OCI-LY7 (cell line): ENCODE measurements around the gene PCK1. TPM values are rescaled to one million over a fixed set of nuclear protein-coding genes. Genes with fewer than 3 reads are reported as not detected.
A peak's percentile ranks its signal among the peaks of the same experiment; 100 is the strongest.
"Not testable (repeated sequence)": the region's sequence is repeated elsewhere in the genome, so short reads cannot be mapped to it uniquely, and the experiment has no call there.

Experiments
- Bru-seq: library from RNA; stranded (reverse); fragments of 400-500 nt; gene quantifications from one replicate; lab custom pipeline; 2021; lab: Mats Ljungman, UMichigan
- BruChase-seq, 2 experiments: library from RNA; stranded (reverse); fragments of 400-500 nt; gene quantifications; one replicate each; lab custom pipeline; 2021; lab: Mats Ljungman, UMichigan
- BruUV-seq: library from RNA; stranded (reverse); fragments of 400-500 nt; replicated peaks from 2 replicates; lab custom pipeline; 2021; lab: Mats Ljungman, UMichigan
- CTCF ChIA-PET: fragments of 300-600 bp; sonication (Branson Sonifier 250); formaldehyde crosslinking; loops from one replicate; lab custom pipeline; 2022; ENCODE audit warnings: antibody characterized with exemption; ENCODE audit not compliant: unreplicated experiment; lab: Charles Lee
- POLR2A ChIA-PET: fragments of 300-600 bp; sonication (Branson Sonifier 250); formaldehyde crosslinking; loops from one replicate; lab custom pipeline; 2022; ENCODE audit warnings: antibody characterized with exemption; lab: Charles Lee
- DNase-seq: peaks from one replicate; pipeline ENCODE4 v3.0.0-alpha.2; 2015; ENCODE audit warnings: low spot score
- H2AFZ ChIP-seq: fragments of 200-600 bp; sonication (generic), shearing (Covaris generic); 2 replicates; pipeline ENCODE4 v1.6.1; 2014; ENCODE audit warnings: mild to moderate bottlenecking, antibody characterized with exemption, low read length, moderate library complexity
- H3K27ac ChIP-seq: fragments of 200-600 bp; sonication (generic); 2 replicates; pipeline ENCODE4 v1.5.1; 2014; ENCODE audit warnings: mixed run types, low read depth, mild to moderate bottlenecking, moderate library complexity, low read length, inconsistent platforms; ENCODE audit not compliant: poor library complexity, severe bottlenecking
- H3K36me3 ChIP-seq: fragments of 200-600 bp; sonication (generic); 2 replicates; pipeline ENCODE4 v1.6.1; 2014; ENCODE audit warnings: mild to moderate bottlenecking, antibody characterized with exemption, low read length, moderate library complexity, mixed read lengths; ENCODE audit not compliant: insufficient read depth
- H3K4me1 ChIP-seq: fragments of 200-600 bp; sonication (generic); 2 replicates; pipeline ENCODE4 v1.5.1; 2014; ENCODE audit warnings: mild to moderate bottlenecking, low read length; ENCODE audit not compliant: insufficient read depth, poor library complexity, severe bottlenecking
- H3K4me2 ChIP-seq: fragments of 200-600 bp; sonication (generic); 2 replicates; pipeline ENCODE4 v1.6.1; 2014; ENCODE audit warnings: mild to moderate bottlenecking, low read length
- H3K4me3 ChIP-seq: fragments of 200-600 bp; sonication (generic); 2 replicates; pipeline ENCODE4 v1.5.1; 2014; ENCODE audit warnings: mild to moderate bottlenecking, low read depth, low read length; ENCODE audit not compliant: poor library complexity, severe bottlenecking
- H3K79me2 ChIP-seq: fragments of 200-600 bp; sonication (generic); 2 replicates; pipeline ENCODE4 v1.6.1; 2016; ENCODE audit warnings: low read depth, mild to moderate bottlenecking, low read length, moderate library complexity, mixed read lengths; ENCODE audit not compliant: insufficient read depth
- H3K9me2 ChIP-seq: fragments of 200-600 bp; sonication (generic); 2 replicates; pipeline ENCODE4 v1.6.1; 2016; ENCODE audit warnings: mild to moderate bottlenecking, low read length, mixed read lengths; ENCODE audit not compliant: insufficient read depth
- H3K9me3 ChIP-seq: fragments of 200-600 bp; sonication (generic); 2 replicates; pipeline ENCODE4 v1.6.1; 2014; ENCODE audit warnings: mild to moderate bottlenecking, mixed run types, low read length, mixed read lengths
- H4K20me1 ChIP-seq: fragments of 200-600 bp; sonication (generic); 2 replicates; pipeline ENCODE4 v1.6.1; 2014; ENCODE audit warnings: mild to moderate bottlenecking, antibody characterized with exemption, low read length, moderate library complexity, mixed read lengths; ENCODE audit not compliant: insufficient read depth
- CTCF ChIP-seq: fragments of 200-600 bp; sonication (generic); conservative IDR thresholded peaks from 2 replicates; pipeline ENCODE4 v1.5.1; 2014; ENCODE audit warnings: mild to moderate bottlenecking, antibody characterized with exemption, low read length, moderate library complexity, mixed read lengths
- EZH2phosphoT487 ChIP-seq: fragments of 200-600 bp; sonication (generic); IDR thresholded peaks from 2 replicates; pipeline ENCODE4 v1.6.1; 2018; ENCODE audit warnings: low read depth, borderline replicate concordance, mild to moderate bottlenecking, mixed run types, antibody characterized with exemption, low read length, moderate library complexity, mixed read lengths
- intact Hi-C: fragments of 100-400 bp; cut with micrococcal nuclease; formaldehyde crosslinking; loops from one replicate; pipeline ENCODE4 v1.10.0; 2022; ENCODE audit not compliant: unreplicated experiment
- long read RNA-seq: library from polyadenylated mRNA; stranded (forward); transcript quantifications from one replicate; pipeline ENCODE4 v2.0.0, GENCODE V29; 2022
- total RNA-seq, 2 experiments: library from RNA; depleted of rRNA in 1 of 2; stranded (reverse); fragments of >200 nt in 1 of 2; shearing (Covaris generic) in 1 of 2; gene quantifications; 2 replicates each; pipeline ENCODE4 v1.2.3, GENCODE V29; 2014 to 2022

Gene PCK1
- total RNA-seq (2014; rRNA removed; shearing (Covaris generic)) (5.7 and 6.9 TPM in 2 replicates), total RNA-seq (2022) (13.0 and 13.4 TPM in 2 replicates), Bru-seq, nascent RNA (percentile 60 among the genes with signal in this experiment), BruChase-seq, experiment 1, labeled RNA remaining after a 6-hour chase (percentile 66 among the genes with signal in this experiment), BruChase-seq, experiment 2, labeled RNA remaining after a 2-hour chase (percentile 61 among the genes with signal in this experiment)
- long read RNA-seq, partial matches to known transcripts = 2 of 10 reads
- long read RNA-seq, other reads (novel, unspliced or antisense) = 8 of 10 reads

GRCh38 chr20:57560554-57561355 is at the start of gene PCK1:
PCK1 (plus strand) TSS chr20:57561110; CDS start chr20:57561412, 302 bp downstream.
- no peak within 1 kb of the TSS for H3K4me2 ChIP-seq

GRCh38 chr20:57511709-57512108 is 49.2 kb upstream of the PCK1 start:
- H3K4me2 ChIP-seq, H3K4me1 ChIP-seq, CTCF ChIA-PET, intact Hi-C loops, H4K20me1 ChIP-seq, H3K27ac ChIP-seq, H2AFZ ChIP-seq, H3K9me2 ChIP-seq, POLR2A ChIA-PET, H3K9me3 ChIP-seq, H3K4me3 ChIP-seq, BruUV-seq, DNase-seq: not testable (repeated sequence)
- Histone ChIP-seq H3K36me3 (peaks cover 42% of the 10 kb centered on the region), H3K79me2 (0 out of 2 replicates have a peak, but pooled peaks cover 10% of the 10 kb centered on the region)

More at GRCh38 chr20:57560554-57561355, at the start of gene PCK1:
- ChIA-PET CTCF (no interaction called here), POLR2A (no interaction called here)
- no peak for DNase-seq
- no peak within 1 kb of the TSS for H2AFZ ChIP-seq
- no peaks in the 10 kb centered on the region for H3K9me3 ChIP-seq
- no peak for TF ChIP-seq CTCF
- no peak for TF ChIP-seq EZH2phosphoT487
- no peak within 1 kb of the TSS for H3K4me3 ChIP-seq
- no peak within 1 kb of the TSS for H3K27ac ChIP-seq
- H3K79me2 ChIP-seq = no peaks in the 10 kb centered on the region
- intact Hi-C loops = no loop called here
- no peaks in the 10 kb centered on the region for H3K4me1 ChIP-seq
- no peaks in the 10 kb centered on the region for H3K9me2 ChIP-seq
- BruUV-seq = no TSS peak
- peaks cover 27% of the 10 kb centered on the region; the same call in 1 of the 2 replicates for H3K36me3 ChIP-seq
- no peaks in the 10 kb centered on the region for H4K20me1 ChIP-seq

- intact Hi-C loops = no loop called here
Observed at GRCh38 chr20:57512432-57512831, 48.5 kb upstream of the PCK1 start.

More at GRCh38 chr20:57512432-57512831, 48.5 kb upstream of the PCK1 start:
- Histone ChIP-seq H3K4me1 (no peaks in the 10 kb centered on the region), H2AFZ (no peak overlapping the region), H3K9me3 (no peaks in the 10 kb centered on the region), H3K79me2 (0 out of 2 replicates have a peak, but pooled peaks cover 9% of the 10 kb centered on the region), H3K9me2 (no peaks in the 10 kb centered on the region), H3K4me2 (no peak overlapping the region), H4K20me1 (peaks cover 5% of the 10 kb centered on the region; the same call in 1 of the 2 replicates), H3K36me3 (peaks cover 42% of the 10 kb centered on the region), H3K27ac (no peak overlapping the region), H3K4me3 (no peak overlapping the region)
- no TSS peak for BruUV-seq
- DNase-seq = no peak
- TF ChIP-seq CTCF = no peak
- CTCF ChIA-PET = no interaction called here
- POLR2A ChIA-PET = no interaction called here
